HL-60 (cell line): ENCODE data around the gene SCUBE2.

Experiments
- GABPA ChIP-seq: IDR thresholded peaks from 2 replicates; pipeline ENCODE4 v1.6.1; 2012; ENCODE audit warnings: low read depth
- POLR2AphosphoS5 ChIP-seq: IDR thresholded peaks from 2 replicates; pipeline ENCODE4 v1.6.1; 2012; ENCODE audit warnings: low read depth
- TF ChIP-seq, protein P1 (sequence below): IDR thresholded peaks from one replicate; pipeline ENCODE4 v1.5.1; 2011; ENCODE audit warnings: low read length, control low read depth, inconsistent platforms; ENCODE audit not compliant: insufficient read depth
- TF ChIP-seq, protein P2 (sequence below): IDR thresholded peaks from 2 replicates; pipeline ENCODE4 v1.6.1; 2012; ENCODE audit warnings: low read depth; ENCODE audit not compliant: insufficient replicate concordance

DNA sequence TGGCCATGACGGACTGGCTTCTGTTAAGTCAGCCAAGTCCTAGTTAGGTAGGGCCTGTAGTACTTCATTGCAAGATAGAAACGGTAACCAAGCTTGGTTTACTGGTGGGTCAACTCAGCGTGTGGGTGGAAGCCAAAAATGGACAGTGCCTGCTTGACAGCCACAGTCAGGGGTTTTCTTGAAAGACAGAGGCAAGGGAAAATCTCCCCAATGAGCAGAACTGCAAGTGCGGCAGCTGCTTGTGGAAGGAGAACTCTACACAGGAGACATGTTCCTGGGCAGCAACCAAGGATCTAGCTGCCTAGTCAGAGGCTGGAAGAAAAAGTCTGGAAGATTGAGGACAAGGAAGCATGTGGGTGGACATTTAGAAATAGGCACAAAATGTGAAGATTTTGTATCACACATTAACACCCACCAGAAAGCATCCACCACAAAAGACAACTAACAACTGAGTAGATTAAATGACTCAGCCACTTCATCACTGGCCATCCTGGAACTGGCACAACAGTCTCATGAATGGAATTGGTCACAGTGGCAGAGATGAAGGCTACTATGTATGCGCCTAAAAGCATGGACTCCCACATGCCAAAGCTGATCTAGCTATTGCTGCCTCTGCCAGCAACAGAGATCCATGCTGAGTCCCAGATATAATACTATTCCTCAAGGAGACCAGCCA, 40.9 kb upstream of the SCUBE2 start:
- TF ChIP-seq, protein P1, sequence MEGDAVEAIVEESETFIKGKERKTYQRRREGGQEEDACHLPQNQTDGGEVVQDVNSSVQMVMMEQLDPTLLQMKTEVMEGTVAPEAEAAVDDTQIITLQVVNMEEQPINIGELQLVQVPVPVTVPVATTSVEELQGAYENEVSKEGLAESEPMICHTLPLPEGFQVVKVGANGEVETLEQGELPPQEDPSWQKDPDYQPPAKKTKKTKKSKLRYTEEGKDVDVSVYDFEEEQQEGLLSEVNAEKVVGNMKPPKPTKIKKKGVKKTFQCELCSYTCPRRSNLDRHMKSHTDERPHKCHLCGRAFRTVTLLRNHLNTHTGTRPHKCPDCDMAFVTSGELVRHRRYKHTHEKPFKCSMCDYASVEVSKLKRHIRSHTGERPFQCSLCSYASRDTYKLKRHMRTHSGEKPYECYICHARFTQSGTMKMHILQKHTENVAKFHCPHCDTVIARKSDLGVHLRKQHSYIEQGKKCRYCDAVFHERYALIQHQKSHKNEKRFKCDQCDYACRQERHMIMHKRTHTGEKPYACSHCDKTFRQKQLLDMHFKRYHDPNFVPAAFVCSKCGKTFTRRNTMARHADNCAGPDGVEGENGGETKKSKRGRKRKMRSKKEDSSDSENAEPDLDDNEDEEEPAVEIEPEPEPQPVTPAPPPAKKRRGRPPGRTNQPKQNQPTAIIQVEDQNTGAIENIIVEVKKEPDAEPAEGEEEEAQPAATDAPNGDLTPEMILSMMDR, result no peak
- TF ChIP-seq, protein P2, sequence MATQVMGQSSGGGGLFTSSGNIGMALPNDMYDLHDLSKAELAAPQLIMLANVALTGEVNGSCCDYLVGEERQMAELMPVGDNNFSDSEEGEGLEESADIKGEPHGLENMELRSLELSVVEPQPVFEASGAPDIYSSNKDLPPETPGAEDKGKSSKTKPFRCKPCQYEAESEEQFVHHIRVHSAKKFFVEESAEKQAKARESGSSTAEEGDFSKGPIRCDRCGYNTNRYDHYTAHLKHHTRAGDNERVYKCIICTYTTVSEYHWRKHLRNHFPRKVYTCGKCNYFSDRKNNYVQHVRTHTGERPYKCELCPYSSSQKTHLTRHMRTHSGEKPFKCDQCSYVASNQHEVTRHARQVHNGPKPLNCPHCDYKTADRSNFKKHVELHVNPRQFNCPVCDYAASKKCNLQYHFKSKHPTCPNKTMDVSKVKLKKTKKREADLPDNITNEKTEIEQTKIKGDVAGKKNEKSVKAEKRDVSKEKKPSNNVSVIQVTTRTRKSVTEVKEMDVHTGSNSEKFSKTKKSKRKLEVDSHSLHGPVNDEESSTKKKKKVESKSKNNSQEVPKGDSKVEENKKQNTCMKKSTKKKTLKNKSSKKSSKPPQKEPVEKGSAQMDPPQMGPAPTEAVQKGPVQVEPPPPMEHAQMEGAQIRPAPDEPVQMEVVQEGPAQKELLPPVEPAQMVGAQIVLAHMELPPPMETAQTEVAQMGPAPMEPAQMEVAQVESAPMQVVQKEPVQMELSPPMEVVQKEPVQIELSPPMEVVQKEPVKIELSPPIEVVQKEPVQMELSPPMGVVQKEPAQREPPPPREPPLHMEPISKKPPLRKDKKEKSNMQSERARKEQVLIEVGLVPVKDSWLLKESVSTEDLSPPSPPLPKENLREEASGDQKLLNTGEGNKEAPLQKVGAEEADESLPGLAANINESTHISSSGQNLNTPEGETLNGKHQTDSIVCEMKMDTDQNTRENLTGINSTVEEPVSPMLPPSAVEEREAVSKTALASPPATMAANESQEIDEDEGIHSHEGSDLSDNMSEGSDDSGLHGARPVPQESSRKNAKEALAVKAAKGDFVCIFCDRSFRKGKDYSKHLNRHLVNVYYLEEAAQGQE, result no peak
- TF ChIP-seq POLR2AphosphoS5 (no peak), GABPA (no peak)
